CD4-positive, alpha-beta T cell treated with Interleukin-17A for 4 hours (primary cell): ENCODE results near the gene CLIC1.

Experiments used
- DNase-seq: peaks from one replicate; pipeline ENCODE4 v3.0.0-alpha.2; 2020; ENCODE audit warnings: mixed read lengths

CLIC1 gene

DNA sequence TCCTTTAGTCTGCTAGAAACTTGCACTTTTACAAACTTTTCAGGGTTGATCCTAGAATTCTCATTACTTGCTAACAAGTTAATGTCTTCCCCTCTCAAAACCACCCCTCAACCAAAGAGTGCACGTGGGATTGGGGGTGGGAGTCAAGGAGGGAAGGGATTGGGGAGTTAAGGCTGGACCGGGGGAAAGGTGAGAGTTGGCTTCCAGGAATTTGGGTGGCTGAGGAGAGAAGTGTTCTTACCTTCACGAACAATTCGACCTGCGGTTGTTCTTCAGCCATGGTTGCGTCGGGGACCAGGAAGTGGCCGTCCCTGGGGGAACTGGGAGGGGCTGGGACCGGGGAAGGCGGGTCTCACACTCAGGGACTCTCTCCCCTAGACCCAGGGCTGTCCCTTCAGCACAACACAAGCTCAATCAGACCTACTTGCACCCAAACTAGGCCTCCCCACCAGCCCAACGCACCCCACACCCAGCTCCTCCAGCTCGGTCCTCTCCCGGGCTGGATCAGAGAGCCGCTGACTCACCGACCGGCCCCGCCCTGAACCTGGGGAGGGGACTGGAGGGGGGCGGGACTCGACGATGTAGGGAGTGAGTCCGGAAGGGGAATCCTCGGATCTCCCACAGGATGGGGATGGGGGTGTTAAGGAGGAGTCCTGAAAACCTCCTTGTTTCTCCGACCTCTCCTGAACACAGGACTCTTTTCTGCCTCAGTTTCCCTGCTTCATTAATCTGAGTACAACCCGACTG is at the start of gene CLIC1:
Gene CLIC1 (minus strand): TSS at position 510 of the 747 bp plus-strand sequence. CDS start 230 bp downstream, at position 280.
- DNase-seq: peak; percentile 85

DNA sequence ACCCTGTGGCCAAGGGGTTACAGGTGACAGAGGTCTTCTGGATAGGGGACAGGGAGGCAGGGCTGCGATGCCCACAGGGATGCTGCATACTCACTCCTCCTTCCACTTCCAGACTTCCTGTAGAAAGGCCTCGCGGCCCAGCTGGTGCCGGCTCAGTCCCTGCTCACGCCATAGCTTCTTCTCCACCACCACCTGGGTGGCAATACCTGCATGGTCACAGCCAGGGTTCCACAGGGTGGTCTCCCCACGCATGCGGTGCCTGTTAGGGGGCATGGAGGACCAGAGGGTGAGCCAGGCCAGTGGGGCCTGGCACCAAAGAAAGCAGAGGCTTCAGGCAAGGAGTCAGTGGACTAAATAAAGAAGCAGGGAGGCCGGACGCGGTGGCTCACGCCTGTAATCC is 49.1 kb upstream of the CLIC1 start:
- no peak for DNase-seq

DNA sequence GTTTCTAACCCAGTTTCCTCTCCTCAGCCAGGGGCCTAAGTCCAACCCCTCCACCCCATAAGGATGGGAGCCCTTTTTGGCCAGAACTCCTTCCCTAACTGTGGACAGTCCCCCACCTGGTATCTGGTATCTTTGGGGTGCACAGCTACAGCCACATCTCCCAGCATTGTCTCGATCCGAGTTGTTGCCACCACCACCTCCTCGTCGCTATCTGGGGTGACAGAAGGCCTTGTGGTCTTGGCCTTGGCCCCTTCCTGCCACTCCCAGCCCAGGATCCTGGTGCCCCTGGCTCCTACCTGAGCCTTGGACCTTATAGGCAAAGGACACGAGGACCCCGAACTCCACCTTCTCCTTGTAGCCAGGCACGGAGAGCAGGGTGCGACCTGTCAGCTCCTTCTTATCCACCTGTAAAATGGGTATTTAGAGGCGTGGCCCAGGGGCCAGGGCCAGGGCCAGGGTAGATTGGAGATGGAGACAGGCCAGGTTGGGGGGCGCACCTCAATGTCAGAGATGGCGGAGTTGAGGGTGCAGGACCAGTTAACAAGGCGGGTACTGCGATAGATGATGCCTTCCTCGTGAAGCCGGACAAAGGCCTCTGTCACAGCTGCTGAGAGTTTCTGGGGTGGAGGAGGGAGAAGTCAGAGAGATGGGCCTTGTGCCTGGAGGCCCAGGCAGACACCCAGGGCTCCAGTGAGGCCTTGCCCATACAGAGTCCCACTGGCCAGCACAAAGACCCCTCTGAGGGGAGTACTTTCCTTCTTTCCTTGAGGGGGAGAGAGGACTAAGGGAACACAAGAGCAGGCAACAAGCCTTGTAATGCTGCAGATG is 48.0 kb upstream of the CLIC1 start:
- no peak for DNase-seq

DNA sequence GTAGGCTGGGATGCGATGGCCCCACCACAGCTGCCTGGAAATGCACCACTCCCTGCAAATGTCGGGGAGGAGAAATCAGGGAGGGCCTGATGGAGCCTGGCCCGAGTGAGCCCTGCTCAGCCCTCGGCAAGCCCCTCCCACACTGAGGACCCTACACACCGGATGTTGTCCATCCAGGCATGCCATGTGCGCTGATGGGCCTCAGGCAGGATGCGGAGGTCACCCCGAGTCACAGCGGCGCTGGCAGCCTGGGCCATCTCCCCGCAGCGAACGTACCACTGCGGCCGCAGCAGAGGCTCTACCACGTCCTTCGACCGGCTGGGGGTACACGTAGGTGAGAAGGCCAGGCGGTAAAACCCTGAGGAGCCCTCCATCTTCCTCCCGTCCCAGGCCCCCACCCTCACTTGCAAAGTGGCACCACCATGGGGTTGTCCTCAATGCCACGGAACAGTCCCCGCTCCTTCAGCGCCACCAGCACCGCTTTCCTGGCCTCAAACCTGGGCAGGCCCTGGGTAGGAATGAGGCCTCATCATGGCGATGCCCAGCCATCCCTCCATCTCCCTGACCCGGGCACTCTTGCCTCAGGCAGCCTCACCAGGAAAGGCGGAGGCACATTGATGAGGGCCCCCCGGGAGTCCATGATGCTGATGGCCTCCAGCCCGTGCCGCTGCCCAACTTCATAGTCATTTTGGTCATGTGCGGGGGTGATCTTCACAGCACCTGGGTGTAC is 46.0 kb upstream of the CLIC1 start:
- DNase-seq: no peak

DNA sequence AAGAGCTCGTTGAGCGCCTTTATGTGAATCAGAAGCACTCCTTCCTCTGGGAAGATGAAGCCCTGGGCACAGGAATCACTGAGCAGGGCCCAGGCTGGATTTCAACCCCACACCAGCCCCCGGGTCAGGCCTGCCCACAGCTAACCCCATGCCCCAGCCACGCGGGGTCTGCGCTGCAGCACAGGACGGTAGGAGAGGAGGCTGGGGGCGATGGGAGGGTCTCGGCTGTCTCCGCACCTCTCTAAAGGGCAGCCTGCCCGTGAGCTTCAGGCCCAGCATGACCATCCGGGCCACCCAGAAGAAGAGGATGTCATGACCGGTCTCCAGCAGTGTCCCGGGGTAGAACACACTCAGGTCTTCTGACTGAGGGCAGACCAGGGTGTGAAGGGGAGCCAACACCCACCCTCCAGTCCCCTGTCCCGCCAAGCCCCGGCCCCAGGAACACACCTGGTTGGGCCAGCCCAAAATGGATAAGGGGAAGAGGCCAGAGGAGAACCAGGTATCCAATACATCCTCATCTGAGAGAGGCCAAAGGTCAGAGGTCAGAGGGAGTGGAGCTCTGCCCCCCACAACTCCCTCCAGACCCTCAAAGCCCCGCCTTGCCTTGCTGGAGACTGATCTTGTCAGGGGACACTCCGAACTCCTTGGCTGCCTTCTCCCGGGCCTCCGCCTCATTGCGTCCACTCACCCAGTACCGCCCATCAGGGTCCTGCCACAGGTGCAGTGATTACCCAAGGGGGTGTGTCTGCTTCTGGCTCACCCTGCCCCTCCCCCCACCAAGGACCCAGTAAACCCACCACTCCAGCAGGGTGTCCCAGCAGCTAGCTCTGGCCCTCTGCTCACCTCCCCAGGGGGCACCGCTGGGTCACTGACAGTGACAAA is 45.2 kb upstream of the CLIC1 start:
- DNase-seq: no peak

DNA sequence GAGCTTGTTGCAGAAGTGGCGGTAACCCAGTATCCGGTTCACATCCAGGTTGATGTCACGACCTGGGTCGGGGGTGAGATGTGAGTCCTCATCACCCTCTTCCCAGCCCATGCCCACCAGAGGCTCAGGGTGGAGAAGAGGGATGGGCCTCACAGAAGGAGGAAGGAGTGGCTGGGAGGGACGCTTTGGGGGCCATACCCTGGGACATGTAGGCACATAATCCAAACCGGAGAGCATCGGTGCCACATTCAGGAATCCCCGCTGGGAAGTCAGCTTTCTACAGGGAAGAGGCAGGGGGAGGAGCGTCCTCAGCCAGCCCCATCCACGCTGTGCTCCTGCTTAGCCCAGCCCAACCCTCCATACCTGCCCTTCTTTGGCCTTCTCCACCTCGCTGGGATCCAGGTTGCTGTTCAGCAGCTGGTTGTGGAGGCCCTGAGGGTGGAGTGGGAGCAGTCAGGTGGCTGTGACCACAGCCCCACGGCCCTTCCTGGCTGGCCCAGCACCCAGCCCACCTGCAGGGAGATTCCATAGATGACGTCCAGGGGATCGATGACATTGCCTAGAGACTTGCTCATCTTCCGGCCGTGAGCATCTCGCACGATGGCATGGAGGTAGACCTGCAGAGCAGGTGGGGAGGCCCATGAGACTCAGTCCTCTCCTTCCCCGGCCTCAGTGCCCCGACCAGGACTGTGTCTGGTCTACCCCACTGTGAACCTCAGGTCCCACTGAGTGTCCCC is 44.3 kb upstream of the CLIC1 start:
- no peak for DNase-seq

DNA sequence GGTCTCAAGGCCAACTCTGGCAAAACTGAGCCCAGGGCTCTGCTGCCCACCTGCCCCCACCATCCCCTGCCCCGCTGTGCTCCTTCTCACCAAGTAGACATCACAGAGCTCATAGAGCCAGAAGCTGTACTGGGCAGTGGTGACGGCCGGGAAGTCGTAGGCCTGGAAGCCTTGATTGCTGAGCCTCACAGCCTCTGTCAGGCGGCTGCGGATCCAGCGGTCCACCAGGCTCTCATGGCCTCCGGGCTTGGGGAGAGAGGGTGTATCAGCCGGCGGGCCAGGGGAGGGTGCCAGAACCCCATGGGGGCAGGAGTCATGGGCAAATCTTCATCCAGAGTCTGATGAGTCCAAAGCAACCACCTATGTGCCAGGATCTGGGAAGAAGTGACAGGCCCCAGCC is 43.6 kb upstream of the CLIC1 start:
- DNase-seq: no peak

DNA sequence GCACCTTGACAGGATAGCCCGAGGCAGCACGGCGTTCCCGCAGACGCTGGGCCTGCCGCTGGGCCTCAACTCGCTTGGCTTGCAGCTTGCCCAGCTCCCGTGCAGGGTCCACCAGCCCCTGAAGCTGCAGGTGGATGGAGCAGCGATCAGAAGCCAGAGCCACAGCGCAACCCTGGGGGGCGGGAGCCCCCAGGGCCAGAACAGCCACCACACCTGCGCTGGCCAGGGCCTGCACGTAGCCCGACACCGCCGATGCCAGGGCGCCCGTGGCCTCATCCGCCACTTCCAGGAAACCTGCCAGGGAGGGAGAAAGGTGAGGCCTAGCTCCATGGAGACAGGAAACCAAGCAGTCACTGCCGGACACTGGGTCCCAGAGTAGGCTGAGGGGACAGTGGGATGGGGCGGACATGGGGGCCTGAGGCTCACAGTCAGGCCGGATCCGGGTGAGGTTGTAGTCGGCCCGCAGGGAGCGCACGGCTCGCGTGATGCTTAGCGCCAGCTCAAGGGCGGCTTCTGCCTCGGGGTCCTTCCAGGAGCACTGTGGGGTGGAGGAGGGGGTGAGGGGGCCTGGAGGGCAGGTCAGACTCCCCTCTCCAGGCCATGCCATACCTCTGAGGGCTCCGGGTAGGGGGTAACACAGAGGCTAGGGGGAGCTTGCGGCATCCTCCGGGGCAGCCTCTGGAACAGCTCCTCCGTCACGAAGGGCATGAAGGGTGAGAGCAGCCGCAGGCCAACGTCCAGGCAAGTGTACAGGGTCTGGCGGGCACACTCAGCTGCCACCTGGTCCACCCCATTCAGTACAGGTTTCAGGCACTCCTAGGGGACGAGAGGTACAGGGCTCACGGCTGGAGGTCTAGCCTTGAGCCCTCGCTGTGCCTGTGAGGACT is 42.9 kb upstream of the CLIC1 start:
- DNase-seq: no peak

DNA sequence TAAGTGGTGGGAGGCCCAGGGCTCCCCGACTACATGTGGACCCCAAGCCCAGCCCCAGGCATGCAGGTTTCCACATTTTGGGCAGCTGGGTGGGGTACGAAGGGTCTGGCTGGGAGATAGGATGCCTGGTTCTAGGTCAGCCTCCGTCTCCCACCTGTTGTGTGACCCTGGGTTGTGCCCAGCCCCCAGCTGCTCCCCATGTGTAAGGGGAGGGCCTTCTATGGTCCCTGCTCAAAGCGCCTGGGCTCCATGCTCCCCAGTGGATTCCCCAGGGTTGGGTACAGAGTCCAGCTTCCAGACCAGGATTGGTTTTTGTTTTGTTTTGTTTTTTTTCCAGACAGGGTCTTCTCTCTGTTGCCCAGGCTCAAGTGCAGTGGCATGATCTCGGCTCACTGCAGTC is 41.9 kb upstream of the CLIC1 start:
- DNase-seq: no peak

DNA sequence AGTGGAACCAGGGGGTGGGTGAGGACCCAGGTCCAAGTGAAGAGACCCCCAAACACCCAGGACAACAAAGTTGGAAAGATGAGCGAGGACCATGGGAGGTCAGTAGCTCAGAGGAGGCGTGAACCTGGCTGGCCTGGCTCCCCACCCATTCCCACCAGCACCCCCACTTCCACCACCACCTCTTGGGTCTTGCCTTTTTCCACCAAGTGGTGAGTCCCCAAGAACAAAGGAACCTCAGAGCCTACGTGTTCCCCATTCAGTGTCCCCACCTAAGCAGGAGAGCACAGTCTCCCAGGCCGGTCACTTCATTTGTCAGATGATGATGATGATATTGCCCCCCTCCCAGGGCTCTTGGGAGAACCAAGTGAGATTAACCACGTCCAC is 41.3 kb upstream of the CLIC1 start:
- DNase-seq: no peak

DNA sequence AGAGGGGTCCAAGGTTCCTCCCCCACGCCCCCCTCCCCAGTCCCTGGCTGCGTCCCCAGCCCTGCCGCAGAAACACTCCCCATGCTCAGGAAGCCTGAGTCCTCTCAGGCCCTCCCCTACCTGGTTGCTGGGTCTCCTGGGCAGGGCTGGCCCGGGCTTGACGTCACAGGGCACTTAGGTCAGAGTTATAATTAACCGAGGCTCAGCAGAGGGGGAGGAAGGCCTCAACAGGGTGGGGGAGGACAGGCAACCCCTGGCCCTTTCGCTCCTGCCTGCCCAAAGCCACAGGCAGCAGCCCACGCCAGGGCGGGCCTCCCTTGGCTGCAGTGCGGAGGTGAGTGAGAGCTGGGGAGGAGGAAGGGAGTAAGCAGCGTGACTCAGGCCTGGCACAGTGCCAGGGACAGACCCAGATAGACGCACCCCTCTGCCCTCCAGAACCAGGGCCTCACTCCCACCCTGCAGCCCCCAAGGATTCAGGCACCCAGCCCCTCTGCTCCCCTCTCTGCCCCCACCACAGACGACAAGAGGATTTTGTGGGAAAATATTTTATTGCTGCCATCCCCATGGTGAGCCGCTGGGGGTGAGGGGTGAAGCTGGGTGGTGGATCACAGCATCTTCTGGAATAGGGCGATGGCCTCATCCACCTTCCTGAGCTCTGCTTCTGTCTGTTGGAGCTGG is 40.8 kb upstream of the CLIC1 start, which contains the start of gene VWA7:
Gene VWA7 (minus strand): TSS at position 340 of the 678 bp plus-strand sequence. CDS start 549 bp downstream, outside the sequence.
- peak; percentile 77 for DNase-seq

DNA sequence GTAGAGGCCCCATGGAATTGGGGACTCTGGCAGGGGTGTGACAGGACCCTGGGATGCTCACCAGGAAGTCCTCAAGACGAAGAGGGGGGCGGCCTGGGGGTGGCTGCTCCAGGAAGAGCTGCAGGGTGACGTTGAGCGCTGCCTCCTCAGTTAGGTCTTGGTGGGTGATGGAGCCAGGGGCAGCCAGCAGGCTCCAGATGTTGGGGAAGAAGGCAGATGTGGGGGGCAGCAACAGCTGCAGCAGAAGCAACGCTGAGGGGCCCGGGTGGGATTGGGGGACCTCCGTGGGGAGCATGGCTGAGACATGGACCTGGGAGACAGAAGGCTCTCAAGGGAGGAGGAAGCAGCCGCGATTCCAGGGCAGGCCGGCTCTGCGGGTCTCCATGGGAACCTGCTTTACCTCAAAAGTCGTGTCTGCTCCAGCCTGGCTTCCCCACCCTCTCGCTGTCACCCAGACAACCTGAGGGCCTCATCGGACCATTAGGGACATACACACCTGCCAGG is 40.2 kb upstream of the CLIC1 start:
- no peak for DNase-seq

DNA sequence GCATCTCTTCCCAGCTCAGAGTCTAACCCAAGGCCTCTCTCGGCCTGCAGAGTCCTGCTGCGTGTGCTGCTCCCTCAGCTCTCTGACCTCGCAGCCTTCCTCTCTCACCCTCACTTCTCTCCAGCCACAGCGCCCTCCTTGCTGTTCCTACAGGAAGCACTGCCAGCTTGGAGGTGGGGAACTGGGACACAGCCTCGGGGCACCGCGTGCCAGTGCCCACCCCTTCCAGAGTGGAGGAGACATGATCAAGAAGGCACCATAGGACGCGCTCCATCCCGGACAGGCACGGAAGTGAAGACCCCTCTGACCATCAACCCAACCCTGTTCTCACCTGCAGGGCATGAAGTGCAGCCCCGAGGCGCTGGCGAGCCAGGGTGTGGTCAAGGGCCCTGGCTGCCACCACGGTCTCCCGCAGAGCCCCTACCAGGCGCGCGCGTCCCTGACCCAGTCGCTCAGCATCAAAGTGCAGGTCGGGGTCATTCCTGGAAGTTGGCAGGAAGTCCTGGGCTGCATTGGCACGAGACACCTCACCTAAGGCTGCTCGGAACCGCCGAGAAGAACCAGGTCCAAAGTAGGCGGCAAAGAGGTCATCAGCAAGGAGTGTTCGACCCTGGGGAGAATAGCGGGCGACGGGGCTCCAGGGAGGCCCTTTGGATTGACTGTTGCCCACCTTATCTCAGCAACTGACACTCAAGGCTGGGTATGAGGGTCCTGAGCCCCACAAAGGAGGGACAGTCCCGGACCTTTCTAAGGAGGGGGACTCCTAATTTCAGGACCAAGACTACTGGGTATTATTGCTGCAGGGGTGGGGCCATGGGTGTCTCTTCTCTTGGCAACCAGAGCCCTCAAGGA is 39.5 kb upstream of the CLIC1 start:
- no peak for DNase-seq

DNA sequence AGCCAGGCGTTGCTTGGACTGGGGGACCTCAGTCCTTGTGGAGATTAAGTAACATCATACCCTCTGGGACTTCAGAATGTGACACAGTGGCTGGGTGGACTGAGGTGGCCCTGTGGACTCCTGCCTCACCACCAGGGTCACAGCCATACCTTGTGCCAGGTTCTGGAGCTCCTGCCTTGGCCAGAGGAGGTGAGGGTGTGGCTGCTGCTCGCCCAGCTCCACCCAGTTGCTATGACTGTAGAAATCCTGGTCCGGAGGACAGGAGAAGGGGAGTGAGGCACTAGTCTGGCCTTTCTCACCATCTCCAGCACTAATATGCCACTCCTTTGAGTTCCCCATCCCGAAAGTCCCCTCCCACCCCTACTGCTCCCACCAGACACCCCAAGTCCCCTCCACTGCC is 38.9 kb upstream of the CLIC1 start:
- no peak for DNase-seq

DNA sequence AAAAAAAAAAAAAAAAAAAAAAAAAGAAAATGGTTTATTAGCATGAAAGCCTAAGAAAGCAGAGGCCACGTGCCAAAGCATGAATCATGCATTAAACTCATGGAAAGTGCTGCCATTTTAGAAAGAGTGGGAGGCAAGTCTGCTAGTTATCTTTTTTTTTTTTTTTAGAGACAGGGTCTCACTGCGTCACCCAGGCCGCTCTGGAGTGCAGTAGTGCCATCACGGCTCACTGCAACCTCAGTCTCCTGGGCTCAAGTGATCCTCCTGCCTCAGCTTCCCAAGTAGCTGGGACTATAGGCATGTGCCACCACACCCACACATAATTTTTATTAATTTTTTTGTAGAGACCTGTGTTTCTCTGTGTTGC is 35.6 kb upstream of the CLIC1 start:
- peak; percentile 20 for DNase-seq

DNA sequence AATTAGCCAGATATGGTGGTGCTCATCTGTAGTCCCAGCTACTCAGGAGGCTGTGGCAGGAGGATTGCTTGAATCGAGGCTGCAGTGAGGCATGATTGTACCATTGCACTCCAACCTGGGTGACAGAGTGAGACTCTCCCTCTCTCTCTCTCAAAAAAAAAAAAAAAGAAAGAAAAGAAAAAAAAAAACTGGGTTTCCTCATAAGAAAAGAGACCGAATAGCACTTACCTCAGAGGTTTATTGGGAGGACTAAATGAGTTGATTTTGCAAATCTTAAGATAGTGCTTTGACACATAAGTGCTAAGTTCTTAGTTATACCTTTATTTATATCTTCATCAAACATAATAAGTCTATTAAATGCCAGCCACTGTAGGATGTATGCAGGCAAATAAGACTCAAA is 34.5 kb upstream of the CLIC1 start:
- DNase-seq: no peak

DNA sequence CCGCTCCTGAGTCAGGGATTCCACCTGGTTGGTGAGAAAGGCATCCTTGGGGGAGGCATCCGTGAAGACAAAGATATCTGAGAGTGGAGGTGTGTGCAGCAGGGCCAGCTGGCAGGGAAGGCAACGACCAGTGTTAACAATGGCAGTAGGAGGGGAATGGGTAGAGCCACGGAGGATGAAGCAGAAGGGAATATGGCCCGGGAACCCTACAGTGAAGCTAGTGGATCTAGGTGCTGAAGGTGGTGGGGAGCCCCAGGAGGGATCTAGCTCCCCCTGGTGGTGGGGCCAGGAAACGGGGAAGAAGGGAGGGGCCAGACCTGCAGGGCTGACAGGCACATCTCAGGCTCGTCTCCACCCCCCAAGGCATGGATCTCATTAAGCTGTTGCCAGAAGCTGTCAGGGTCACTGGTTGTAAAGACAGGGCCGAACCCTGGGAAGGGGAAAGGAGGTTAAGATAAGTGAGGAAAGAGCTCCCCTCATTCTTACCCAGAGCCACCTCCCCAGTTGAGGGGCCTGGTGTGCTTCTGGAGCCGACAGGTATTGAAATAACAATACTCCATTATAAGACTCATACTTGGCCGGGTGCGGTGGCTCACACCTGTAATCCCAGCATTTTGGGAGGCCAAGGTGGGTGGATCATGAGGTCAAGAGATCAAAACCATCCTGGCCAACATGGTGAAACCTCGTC is 33.5 kb upstream of the CLIC1 start:
- DNase-seq: peak; percentile 81
